Measurements from ENCODE around the gene YBEY. TPM values are rescaled to one million over a fixed set of nuclear protein-coding genes. Genes with fewer than 3 reads are reported as not detected.

Gene YBEY
- total and polyA plus RNA-seq, 2 experiments from 2014 or later: 16.4 to 19.1 TPM

DNA sequence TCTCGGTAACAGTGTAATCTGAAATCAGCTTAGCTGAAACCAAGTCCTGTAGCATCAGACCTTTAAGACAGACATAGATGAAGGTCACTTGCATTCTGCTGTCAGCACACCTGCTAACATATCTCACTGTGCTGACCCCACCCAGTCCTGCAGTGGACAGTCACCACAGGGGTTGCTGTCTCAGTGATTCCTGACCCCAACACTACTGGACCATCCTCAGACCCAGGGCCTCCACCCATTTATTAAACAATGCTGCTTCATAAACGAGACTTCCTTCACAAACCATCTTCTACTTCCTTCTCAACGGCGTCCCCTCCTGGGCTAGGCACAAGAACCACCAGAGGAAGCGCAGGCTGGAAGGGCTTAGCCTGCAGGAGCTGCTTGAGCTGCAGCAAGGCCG, 39.8 kb upstream of the YBEY start:
- in situ Hi-C loops (cut with MboI): no loop called here
- WGBS, 2 experiments (ENCODE audit: low coverage in 1 of 2, low lambda C conversion rate in 2 of 2, missing lambda C conversion rate in 2 of 2): 90 to 94% methylated on average over 6 of the region's 6 CpGs

DNA sequence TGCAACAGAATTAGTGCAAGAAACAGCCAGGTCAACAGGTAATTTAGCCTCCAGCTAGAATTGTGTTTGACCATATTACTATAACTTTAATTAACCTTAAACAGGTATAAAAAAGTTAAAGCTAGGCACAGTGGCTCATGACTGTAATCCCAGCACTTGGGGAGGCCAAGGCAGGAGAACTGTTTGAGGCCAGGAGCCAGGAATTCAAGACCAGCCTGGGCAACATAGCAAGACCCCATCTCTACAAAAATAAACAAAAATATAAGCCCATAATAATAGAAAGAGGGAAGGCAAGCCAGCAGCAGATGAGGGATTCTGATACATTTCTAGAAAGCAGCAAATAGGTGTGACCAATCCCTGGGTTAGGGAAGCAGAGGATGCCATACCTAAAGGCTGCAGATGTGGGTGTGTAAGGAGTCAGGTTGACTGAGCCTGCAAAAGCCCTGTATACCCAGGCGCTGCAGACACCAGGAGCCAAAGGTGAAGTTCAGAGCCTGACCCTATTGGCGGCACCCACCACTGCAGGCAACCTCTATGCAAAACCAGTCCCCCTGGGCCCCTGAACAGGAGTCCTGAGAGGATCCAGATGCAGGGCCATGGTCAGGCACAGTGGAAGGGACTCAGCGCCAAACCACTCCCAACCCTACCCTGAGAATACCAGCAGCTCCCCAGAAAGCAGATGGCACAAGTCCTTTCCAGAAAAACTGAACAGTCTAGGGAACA, 38.3 kb upstream of the YBEY start:
- Histone ChIP-seq H3K79me2 (ENCODE audit: insufficient read depth) (no peaks in the 10 kb centered on the region), H3K36me3 (ENCODE audit: low read depth) (peaks cover 71% of the 10 kb centered on the region), H3K27ac (no peak overlapping the region), H3K9ac (no peak overlapping the region), H3F3A (ENCODE audit: insufficient read depth) (peaks cover under 1% of the 10 kb centered on the region; the same call in 1 of the 2 replicates), H3K4me3 (no peak overlapping the region), H3K9me3 (ENCODE audit: low read depth) (no peaks in the 10 kb centered on the region), H3K27me3 (replicated peaks; ENCODE audit: insufficient read depth) (no peaks in the 10 kb centered on the region), H2AFZ (no peak overlapping the region), H3K9me2 (ENCODE audit: insufficient read depth) (no peaks in the 10 kb centered on the region), H4K20me1 (ENCODE audit: insufficient read depth) (no peaks in the 10 kb centered on the region), H3K4me2 (ENCODE audit: unreplicated experiment) (no peak overlapping the region), H3K4me1 (ENCODE audit: insufficient read depth) (no peaks in the 10 kb centered on the region)
- DNase-seq: no peak
- TF ChIP-seq EZH2 (IDR thresholded peaks at IDR 0.05; ENCODE audit: insufficient read depth, poor library complexity, severe bottlenecking) (no peak), EZH2phosphoT487 (IDR thresholded peaks at IDR 0.05; ENCODE audit: insufficient read depth, low read depth) (no peak)
- WGBS, 2 experiments (ENCODE audit: low coverage in 1 of 2, low lambda C conversion rate in 2 of 2, missing lambda C conversion rate in 2 of 2): 80 to 98% methylated on average over 3 of the region's 3 CpGs
- in situ Hi-C loops (cut with MboI): no loop called here

More for the DNA sequence above, 39.8 kb upstream of the YBEY start:
- TF ChIP-seq EZH2 (IDR thresholded peaks at IDR 0.05; ENCODE audit: insufficient read depth, poor library complexity, severe bottlenecking) (no peak), EZH2phosphoT487 (IDR thresholded peaks at IDR 0.05; ENCODE audit: insufficient read depth, low read depth) (no peak)
- Histone ChIP-seq H3K9me2 (ENCODE audit: insufficient read depth) (no peaks in the 10 kb centered on the region), H4K20me1 (ENCODE audit: insufficient read depth) (no peaks in the 10 kb centered on the region), H3K27ac (no peak overlapping the region), H3F3A (ENCODE audit: insufficient read depth) (0 out of 2 replicates have a peak, but pooled peaks cover 10% of the 10 kb centered on the region), H3K36me3 (ENCODE audit: low read depth) (peaks cover 71% of the 10 kb centered on the region), H3K4me3 (no peak overlapping the region), H3K79me2 (ENCODE audit: insufficient read depth) (no peaks in the 10 kb centered on the region), H3K9ac (no peak overlapping the region), H2AFZ (no peak overlapping the region), H3K9me3 (ENCODE audit: low read depth) (no peaks in the 10 kb centered on the region), H3K4me2 (ENCODE audit: unreplicated experiment) (no peak overlapping the region), H3K27me3 (replicated peaks; ENCODE audit: insufficient read depth) (no peaks in the 10 kb centered on the region), H3K4me1 (ENCODE audit: insufficient read depth) (no peaks in the 10 kb centered on the region)
- DNase-seq: no peak

DNA sequence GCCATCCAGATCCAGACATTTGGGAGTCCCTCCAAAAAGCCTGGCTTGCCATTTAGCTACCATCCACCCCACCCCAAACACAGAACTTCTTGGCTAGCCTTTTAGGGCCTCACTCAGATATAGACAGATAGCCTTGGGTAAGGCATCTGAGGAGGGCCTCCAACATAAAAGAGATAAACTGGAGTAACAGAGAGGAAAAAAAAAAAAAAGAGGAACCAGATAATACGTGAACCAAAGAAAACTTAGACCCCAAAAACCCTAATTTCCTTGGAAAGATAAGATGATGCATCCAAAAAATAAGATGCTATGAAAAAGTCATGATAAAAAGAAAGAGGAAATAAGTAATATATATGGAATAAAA, 37.7 kb upstream of the YBEY start:
- Histone ChIP-seq H2AFZ (no peak overlapping the region), H3K27ac (no peak overlapping the region), H3K27me3 (replicated peaks; ENCODE audit: insufficient read depth) (no peaks in the 10 kb centered on the region), H3K9ac (no peak overlapping the region), H3F3A (ENCODE audit: insufficient read depth) (peaks cover 5% of the 10 kb centered on the region; the same call in 1 of the 2 replicates), H3K9me2 (ENCODE audit: insufficient read depth) (no peaks in the 10 kb centered on the region), H3K79me2 (ENCODE audit: insufficient read depth) (no peaks in the 10 kb centered on the region), H3K4me2 (ENCODE audit: unreplicated experiment) (no peak overlapping the region), H3K4me3 (no peak overlapping the region), H3K36me3 (ENCODE audit: low read depth) (peaks cover 72% of the 10 kb centered on the region), H3K4me1 (ENCODE audit: insufficient read depth) (no peaks in the 10 kb centered on the region), H4K20me1 (ENCODE audit: insufficient read depth) (no peaks in the 10 kb centered on the region), H3K9me3 (ENCODE audit: low read depth) (no peaks in the 10 kb centered on the region)
- in situ Hi-C loops (cut with MboI): no loop called here
- DNase-seq: no peak
- 89 to 100% methylated on average over 1 of the region's 1 CpG for WGBS, 2 experiments (ENCODE audit: low coverage in 1 of 2, low lambda C conversion rate in 2 of 2, missing lambda C conversion rate in 2 of 2)
- no peak for TF ChIP-seq EZH2phosphoT487 (IDR thresholded peaks at IDR 0.05; ENCODE audit: insufficient read depth, low read depth)
- no peak for TF ChIP-seq EZH2 (IDR thresholded peaks at IDR 0.05; ENCODE audit: insufficient read depth, poor library complexity, severe bottlenecking)

DNA sequence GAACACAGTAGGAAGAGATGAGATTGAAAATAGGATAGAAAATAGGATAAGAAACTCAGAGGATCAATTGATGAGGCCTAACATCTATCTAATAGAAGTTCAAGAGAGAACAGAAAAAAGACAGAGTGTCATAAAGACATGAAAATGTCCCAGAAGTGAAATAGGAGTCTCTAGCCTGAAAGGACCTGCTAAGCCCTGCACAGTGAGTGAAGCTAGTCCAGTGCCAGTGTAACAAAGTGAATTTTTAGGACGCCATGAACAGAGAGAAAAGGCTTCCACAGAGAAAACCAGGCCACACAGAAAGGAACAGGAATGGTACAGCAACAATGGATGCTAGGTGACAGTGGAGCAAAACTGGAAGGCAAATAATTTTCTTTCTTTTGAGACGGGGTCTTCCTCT, 37.3 kb upstream of the YBEY start:
- no peak for DNase-seq
- no peak overlapping the region for H2AFZ ChIP-seq
- no peaks in the 10 kb centered on the region for H3K9me2 ChIP-seq (ENCODE audit: insufficient read depth)
- peaks cover 5% of the 10 kb centered on the region; the same call in 1 of the 2 replicates for H3F3A ChIP-seq (ENCODE audit: insufficient read depth)
- in situ Hi-C loops (cut with MboI): no loop called here
- no peaks in the 10 kb centered on the region for H3K4me1 ChIP-seq (ENCODE audit: insufficient read depth)
- H3K9ac ChIP-seq: no peak overlapping the region
- no peaks in the 10 kb centered on the region for H3K79me2 ChIP-seq (ENCODE audit: insufficient read depth)
- no peaks in the 10 kb centered on the region for H3K27me3 ChIP-seq (replicated peaks; ENCODE audit: insufficient read depth)
- no peak overlapping the region for H3K4me3 ChIP-seq
- H3K36me3 ChIP-seq (ENCODE audit: low read depth): peaks cover 72% of the 10 kb centered on the region
- TF ChIP-seq EZH2phosphoT487 (IDR thresholded peaks at IDR 0.05; ENCODE audit: insufficient read depth, low read depth) (no peak), EZH2 (IDR thresholded peaks at IDR 0.05; ENCODE audit: insufficient read depth, poor library complexity, severe bottlenecking) (no peak)
- H3K9me3 ChIP-seq (ENCODE audit: low read depth): no peaks in the 10 kb centered on the region
- no peak overlapping the region for H3K4me2 ChIP-seq (ENCODE audit: unreplicated experiment)
- H3K27ac ChIP-seq: no peak overlapping the region
- H4K20me1 ChIP-seq (ENCODE audit: insufficient read depth): no peaks in the 10 kb centered on the region
- 91 to 93% methylated on average over 2 of the region's 2 CpGs for WGBS, 2 experiments (ENCODE audit: low coverage in 1 of 2, low lambda C conversion rate in 2 of 2, missing lambda C conversion rate in 2 of 2)

Data from GM23248 (cell line).